ENCODE data around the gene CBX6. TPM values are rescaled to one million over a fixed set of nuclear protein-coding genes. Genes with fewer than 3 reads are reported as not detected.

CBX6 gene
- total and polyA plus RNA-seq, 10 of the 15 experiments (the other 5 are each of a cell fraction or from before 2014, with no cell fraction given) = 3.6 to 142 (median 37.4) TPM

DNA sequence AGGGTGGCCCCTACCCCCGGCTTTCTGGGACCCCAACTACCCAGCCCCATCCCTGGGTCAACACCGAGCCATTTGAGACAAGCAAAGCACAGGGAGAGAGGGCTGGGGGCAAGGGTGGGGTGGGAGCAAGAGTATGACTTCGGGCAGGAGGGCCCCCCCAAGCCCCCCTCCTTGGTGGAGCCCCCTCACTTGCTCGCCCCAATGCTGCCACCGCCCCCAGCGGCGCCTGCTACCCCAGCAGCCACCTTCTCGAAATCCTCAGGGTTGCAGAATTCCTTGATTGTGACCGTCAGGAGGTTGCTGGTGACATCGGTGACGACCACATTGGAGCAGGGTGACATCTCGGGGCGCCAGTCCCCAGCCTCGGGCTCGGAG, 6.0 kb downstream of the CBX6 start:
- H4K20me1 ChIP-seq (ENCODE audit: control insufficient read depth, insufficient read depth) = peaks cover 7% of the 10 kb centered on the region; the same call in 1 of the 2 replicates
- in situ Hi-C loops (cut with MboI) = no loop called here
- intact Hi-C loops (cut with micrococcal nuclease; ENCODE audit: unreplicated experiment) = no loop called here
- H3K4me3 ChIP-seq = no peak overlapping the region
- no peak overlapping the region for H3K27ac ChIP-seq (ENCODE audit: control insufficient read depth, insufficient read depth)
- ChIA-PET CTCF (no interaction called here), POLR2A (no interaction called here), SMC1A (ENCODE audit: uncharacterized antibody, unreplicated experiment) (no interaction called here), RAD21 (ENCODE audit: unreplicated experiment) (no interaction called here)
- ATAC-seq = no peak
- no peaks in the 10 kb centered on the region for H3K9me3 ChIP-seq (replicated peaks; ENCODE audit: control insufficient read depth, insufficient read depth, low read length)
- WGBS (ENCODE audit: insufficient coverage, insufficient replicate concordance, low lambda C conversion rate, missing lambda C conversion rate) = 100% methylated on average over 6 of the region's 15 CpGs
- H3K79me2 ChIP-seq (ENCODE audit: control insufficient read depth, insufficient read depth, low read length) = peaks cover 21% of the 10 kb centered on the region
- no peak for FAIRE-seq
- peaks cover 21% of the 10 kb centered on the region in 2 experiments for H3K36me3 ChIP-seq (ENCODE audit: control insufficient read depth in 2 of 2, insufficient read depth in 2 of 2, low read length in 1 of 2)
- H3K9ac ChIP-seq (ENCODE audit: control insufficient read depth, insufficient read depth, low read length) = no peak overlapping the region
- H3K27me3 ChIP-seq (replicated peaks in 1 of 2; ENCODE audit: control insufficient read depth in 2 of 2, insufficient read depth in 2 of 2, low read length in 1 of 2) = no peaks in the 10 kb centered on the region
- no peak overlapping the region for H3K4me2 ChIP-seq (ENCODE audit: control insufficient read depth, insufficient read depth)
- no peak for DNase-seq (ENCODE audit: low read depth, low spot score)
- no TSS peak for BruUV-seq (replicated peaks)
- no peak overlapping the region for H2AFZ ChIP-seq (ENCODE audit: control insufficient read depth, low read depth, low read length)
- peaks cover 13% of the 10 kb centered on the region for H3K4me1 ChIP-seq (ENCODE audit: control insufficient read depth, insufficient read depth, low read length)
- TF ChIP-seq HCFC1 (IDR thresholded peaks at IDR 0.05; ENCODE audit: low read length) = no peak
- no peak for TF ChIP-seq CBX3 (IDR thresholded peaks at IDR 0.05; ENCODE audit: borderline replicate concordance, low read depth)
- no peak for TF ChIP-seq ZNF687 (IDR thresholded peaks at IDR 0.05)
- TF ChIP-seq BCLAF1 (IDR thresholded peaks at IDR 0.05) = no peak
- no peak for TF ChIP-seq SP1 (IDR thresholded peaks at IDR 0.05; ENCODE audit: low read depth, low read length)
- no peak for TF ChIP-seq POU2F2 (IDR thresholded peaks at IDR 0.05; ENCODE audit: borderline replicate concordance, low read depth, low read length)
- TF ChIP-seq, protein P1, sequence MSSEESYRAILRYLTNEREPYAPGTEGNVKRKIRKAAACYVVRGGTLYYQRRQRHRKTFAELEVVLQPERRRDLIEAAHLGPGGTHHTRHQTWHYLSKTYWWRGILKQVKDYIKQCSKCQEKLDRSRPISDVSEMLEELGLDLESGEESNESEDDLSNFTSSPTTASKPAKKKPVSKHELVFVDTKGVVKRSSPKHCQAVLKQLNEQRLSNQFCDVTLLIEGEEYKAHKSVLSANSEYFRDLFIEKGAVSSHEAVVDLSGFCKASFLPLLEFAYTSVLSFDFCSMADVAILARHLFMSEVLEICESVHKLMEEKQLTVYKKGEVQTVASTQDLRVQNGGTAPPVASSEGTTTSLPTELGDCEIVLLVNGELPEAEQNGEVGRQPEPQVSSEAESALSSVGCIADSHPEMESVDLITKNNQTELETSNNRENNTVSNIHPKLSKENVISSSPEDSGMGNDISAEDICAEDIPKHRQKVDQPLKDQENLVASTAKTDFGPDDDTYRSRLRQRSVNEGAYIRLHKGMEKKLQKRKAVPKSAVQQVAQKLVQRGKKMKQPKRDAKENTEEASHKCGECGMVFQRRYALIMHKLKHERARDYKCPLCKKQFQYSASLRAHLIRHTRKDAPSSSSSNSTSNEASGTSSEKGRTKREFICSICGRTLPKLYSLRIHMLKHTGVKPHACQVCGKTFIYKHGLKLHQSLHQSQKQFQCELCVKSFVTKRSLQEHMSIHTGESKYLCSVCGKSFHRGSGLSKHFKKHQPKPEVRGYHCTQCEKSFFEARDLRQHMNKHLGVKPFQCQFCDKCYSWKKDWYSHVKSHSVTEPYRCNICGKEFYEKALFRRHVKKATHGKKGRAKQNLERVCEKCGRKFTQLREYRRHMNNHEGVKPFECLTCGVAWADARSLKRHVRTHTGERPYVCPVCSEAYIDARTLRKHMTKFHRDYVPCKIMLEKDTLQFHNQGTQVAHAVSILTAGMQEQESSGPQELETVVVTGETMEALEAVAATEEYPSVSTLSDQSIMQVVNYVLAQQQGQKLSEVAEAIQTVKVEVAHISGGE (CRISPR knock-in tag; IDR thresholded peaks at IDR 0.05) = no peak
- TF ChIP-seq BCL11A (IDR thresholded peaks at IDR 0.05; ENCODE audit: low read depth, low read length) = no peak
- TF ChIP-seq LARP7 (IDR thresholded peaks at IDR 0.05) = no peak
- no peak for TF ChIP-seq MYB (IDR thresholded peaks at IDR 0.05; ENCODE audit: borderline replicate concordance, low read depth, low read length)
- no peak for TF ChIP-seq EP300 (IDR thresholded peaks at IDR 0.05; ENCODE audit: borderline replicate concordance in 1 of 2, control insufficient read depth in 1 of 2, low read depth in 2 of 2, low read length in 2 of 2)
